Fibroblast of skin of right biceps (primary cell): ENCODE data around the gene RTL10.

Experiments
- DNase-seq: peaks from one replicate; pipeline ENCODE4 v3.0.0-alpha.2; 2013

Gene RTL10

GRCh38 chr22:19859861-19860510 lies 5.3 kb upstream of the RTL10 start:
- DNase-seq, result no peak

- DNase-seq, result no peak
These were observed 2.7 kb upstream of the RTL10 start for GRCh38 chr22:19857382-19857781.

GRCh38 chr22:19855504-19856409 lies 1.1 kb upstream of the RTL10 start:
- DNase-seq, result peak; percentile 62

GRCh38 chr22:19853879-19854777 lies 546 bp downstream of the RTL10 start:
- DNase-seq, result no peak

GRCh38 chr22:19853058-19853878 lies 1.4 kb downstream of the RTL10 start:
- no peak for DNase-seq

- no peak for DNase-seq
These were observed 2.4 kb downstream of the RTL10 start for GRCh38 chr22:19852177-19852781.

GRCh38 chr22:19851291-19852176 lies 3.1 kb downstream of the RTL10 start:
- DNase-seq, result no peak

GRCh38 chr22:19850763-19851109 lies 3.9 kb downstream of the RTL10 start:
- DNase-seq, result no peak

GRCh38 chr22:19849835-19850762 lies 4.6 kb downstream of the RTL10 start:
- no peak for DNase-seq

GRCh38 chr22:19848298-19849224 lies 6.1 kb downstream of the RTL10 start:
- no peak for DNase-seq

GRCh38 chr22:19847345-19847632 lies 7.4 kb downstream of the RTL10 start:
- DNase-seq, result no peak

- no peak for DNase-seq
These were observed 7.9 kb downstream of the RTL10 start for GRCh38 chr22:19846620-19847344.

- DNase-seq, result no peak
These were observed 9.5 kb downstream of the RTL10 start for GRCh38 chr22:19845054-19845722.

- DNase-seq, result peak; percentile 19
These were observed 10.2 kb downstream of the RTL10 start for GRCh38 chr22:19844377-19845053.

- DNase-seq, result no peak
These were observed 10.8 kb downstream of the RTL10 start for GRCh38 chr22:19843857-19844376.

GRCh38 chr22:19843107-19843856 lies 11.4 kb downstream of the RTL10 start:
- no peak for DNase-seq
